Hepatic stellate cell (primary cell): Measurements from ENCODE around the gene MRRF.
"Not testable (repeated sequence)": the region's sequence is repeated elsewhere in the genome, so short reads cannot be mapped to it uniquely, and the experiment has no call there.

ENCODE experiments used
- DNase-seq: peaks from one replicate; pipeline ENCODE4 v3.0.0; 2011; ENCODE audit warnings: low spot score

Gene MRRF

DNA sequence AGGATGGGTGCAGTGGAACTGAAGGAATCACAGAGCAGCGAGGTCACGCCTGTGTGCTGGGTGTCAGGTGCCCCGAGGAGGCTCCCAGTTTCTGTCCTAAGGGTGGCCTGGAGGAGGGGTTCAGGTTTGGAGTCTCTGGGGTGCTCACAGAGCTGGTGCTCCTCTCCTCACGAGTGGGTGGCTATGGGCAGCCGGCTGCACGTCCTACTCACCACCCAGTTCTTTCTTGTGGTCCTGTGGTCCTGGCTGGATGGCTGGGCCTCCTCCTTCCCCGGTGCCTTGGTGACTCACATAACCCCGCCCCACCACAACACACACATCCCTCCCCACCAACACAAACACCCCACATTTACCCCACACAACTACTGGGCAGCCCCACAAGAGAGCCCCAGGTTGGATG, 96.2 kb downstream of the MRRF start:
- DNase-seq, result no peak

- not testable (repeated sequence) for DNase-seq
Measured at GRCh38 chr9:122363131-122363530, 98.4 kb downstream of the MRRF start.

DNA sequence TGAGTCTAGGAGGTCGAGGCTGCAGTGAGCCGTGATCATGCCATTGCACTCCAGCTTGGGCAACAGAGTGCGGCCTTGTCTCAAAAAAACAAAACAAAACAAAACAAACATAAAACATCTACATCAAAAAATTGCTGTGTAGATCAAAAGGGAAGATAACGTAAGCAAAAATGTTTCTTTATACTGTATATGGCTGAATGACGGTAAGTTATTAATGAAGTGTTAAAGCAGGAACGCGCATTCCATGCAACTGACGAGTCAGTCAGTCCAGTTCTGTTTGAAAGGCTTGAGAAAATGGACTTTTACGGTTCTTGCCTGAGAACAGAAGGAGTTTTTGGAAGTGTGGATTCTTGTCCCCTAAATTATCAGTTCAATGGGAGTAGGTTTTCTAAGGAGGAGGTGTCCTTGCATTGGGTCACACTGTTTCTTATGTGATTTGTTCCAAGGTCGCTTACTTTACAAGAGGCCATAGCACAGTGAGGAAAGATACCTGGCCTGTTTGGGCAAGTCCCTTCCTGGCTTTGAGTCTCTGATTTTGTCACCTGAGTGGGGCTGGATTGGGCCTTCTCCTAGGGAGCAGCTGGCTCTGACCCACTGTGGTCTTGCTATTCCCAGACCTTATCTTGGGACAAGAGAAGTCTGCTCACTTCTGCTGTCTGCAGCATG, 99.6 kb downstream of the MRRF start:
- DNase-seq, result no peak

DNA sequence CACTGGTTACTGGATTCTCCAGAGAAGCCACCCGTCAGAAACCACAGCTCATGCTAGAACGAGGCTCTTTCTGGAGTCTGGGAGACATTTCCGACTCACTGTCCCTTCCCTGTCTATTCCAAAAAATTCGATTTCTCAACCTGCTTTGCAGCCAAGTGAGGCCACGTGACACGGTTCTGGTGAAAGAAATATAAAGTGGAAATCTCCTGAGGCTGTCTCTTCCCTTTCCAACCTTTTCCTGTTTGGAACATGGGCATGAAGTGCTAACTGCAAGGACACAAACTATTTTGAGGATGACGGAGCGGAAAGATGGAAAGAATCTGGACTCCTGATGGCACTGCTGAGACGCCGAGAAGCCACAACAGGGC, 100.1 kb downstream of the MRRF start:
- no peak for DNase-seq

DNA sequence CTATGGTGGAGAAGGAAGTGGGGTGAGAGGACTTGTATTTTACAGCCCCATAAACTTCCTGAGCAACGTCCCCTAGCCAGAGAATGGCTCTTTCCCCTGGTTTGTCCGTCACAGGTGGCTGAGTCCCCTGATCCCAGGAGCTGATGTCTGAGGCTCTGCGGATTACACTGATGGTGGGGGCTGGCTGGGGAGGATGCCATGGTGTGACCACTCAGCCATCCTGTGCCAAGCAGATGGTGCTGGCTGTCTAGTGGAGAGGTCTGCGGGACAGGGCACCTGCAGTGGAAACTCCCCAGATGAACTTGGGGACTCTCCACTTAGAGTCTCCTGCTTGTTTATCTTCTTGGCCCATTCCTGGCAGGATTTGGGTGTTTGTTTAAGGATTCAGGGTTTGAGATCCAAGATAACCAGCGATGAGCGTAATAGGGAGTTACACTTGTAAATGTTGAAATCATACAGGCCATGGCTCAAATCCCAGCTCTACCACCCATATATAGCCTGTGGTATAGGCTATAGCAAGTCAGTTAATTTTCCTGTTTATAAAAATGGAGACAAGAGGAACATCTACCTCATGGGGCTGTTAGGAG, 101.5 kb downstream of the MRRF start:
- no peak for DNase-seq

GRCh38 chr9:122367065-122367464, 102.4 kb downstream of the MRRF start:
- DNase-seq, result no peak

DNA sequence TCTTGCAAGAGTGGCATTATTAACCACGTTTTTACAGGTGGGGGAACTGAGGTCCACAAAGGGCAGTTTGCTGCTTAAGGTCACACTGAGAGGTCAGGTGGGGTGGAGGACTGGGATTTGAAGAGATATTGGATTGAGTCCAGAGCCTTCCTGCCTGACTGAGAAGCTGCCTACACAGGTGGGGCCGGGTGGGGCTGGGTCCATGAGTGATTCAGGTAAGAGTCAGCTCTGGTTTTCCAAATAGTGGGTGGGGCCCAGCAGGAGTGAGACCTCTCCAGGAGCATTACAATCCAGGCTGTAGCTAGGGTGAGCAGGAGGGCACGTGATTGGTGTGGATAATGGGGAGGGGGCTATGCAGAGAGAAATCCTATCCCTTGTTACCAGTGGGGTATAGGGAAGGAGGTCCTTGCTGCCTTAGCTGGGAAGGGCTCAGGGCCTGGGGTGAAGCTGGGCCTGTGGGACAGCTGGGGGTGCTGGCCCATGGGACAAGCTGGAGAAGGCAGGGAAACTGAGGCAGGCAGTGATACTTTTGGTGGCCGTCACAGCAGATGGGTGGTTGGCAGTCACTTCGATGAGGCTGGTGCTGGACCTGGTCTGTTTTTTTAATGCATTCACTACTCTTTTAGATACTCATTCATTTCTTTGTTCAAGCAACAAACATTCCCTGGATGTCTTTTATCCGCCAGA, 103.2 kb downstream of the MRRF start:
- no peak for DNase-seq

GRCh38 chr9:122368642-122369041, 104.0 kb downstream of the MRRF start:
- no peak for DNase-seq

DNA sequence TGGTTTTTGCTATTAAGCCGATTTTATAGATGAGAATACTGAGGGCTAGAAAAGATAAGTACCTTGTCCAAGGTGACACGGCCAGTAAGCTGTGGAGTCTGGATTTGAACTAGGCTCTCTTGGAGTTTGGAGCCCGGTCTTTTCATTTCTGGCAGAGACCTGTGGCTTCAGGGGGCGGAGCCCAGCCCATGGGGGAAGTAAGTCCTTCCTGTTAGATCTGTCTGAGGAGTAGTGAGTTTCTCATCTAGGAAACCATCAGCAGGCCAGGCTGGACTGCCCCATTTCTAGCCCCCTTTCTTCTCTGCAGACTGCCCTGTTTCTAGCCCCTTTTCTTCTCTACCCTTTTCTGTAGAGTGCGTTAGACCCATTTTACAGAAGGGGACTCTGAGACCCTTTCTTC, 105.6 kb downstream of the MRRF start:
- no peak for DNase-seq

GRCh38 chr9:122370869-122371755, 106.4 kb downstream of the MRRF start, which contains the start of gene PTGS1:
Gene PTGS1 (plus strand): TSS chr9:122371024. CDS start chr9:122371085, 61 bp downstream.
- peak; percentile 74 for DNase-seq

DNA sequence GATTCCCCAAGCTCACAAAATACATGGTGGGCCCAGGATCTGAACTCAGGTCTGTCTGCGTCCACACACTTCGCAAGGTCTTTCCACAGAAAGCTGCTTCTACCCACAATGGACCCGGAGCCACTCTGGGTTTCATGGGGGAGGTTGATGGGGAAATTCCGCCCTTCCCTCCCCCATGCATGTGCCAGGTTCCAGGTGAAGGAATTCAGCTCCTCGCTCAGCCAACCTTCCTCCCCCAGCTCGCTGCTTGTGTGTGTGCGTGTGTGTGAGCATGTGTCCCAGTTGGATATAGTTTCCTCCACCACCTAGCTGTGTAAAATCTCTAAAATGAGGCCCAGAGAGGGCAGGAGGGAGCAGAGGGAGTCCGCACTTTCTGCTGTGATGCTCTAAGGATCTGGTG, 107.2 kb downstream of the MRRF start:
- no peak for DNase-seq

DNA sequence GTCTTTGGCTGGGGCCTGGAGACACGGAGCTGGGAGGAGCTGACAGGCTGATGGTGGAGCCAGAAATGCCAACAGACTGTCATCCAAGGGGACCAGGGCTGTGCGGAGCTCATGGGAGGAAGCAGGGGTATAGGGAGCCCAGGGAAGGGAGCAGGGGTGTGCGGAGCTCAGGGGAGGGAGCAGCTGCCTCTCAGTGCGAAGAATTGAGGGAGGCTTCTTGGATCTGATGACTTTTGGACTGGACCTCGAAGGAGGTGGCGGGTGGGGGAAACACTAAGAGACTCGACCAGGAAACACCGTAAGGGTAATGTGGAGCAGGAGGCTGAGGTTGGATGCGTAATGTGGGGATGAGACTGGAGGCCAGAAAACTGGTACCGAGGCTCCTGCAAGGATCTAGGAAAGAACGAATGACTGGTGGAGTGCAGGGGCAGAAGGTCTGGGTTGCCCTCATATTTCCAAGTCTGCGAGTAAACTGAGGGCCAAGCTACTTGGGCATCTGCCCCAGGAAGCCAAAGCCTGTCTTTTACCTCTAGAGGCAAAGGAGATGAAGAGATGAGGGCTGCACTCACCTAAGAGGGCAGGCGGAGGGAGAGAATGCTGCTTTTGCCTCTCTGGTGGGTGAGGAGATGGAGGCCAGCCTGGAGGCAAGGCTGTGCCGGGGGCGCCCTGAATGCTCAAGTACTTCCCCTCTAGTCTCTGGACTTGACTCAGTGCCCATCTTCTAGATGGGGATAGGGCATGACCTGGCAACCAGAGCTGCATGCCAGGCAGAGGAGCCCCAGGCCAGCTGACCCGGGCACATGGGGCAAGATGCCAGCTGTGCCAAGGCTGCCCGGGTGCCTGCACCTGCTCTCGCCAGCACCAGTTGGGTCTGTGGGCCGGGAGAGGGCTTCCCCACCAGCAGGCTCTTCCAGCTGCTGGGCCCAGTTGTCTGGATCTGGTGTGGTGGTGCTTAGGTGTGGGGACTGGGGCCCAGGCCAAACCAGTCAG, 108.5 kb downstream of the MRRF start:
- DNase-seq, result no peak

GRCh38 chr9:122374885-122375420, 110.3 kb downstream of the MRRF start:
- peak; percentile 93 for DNase-seq

DNA sequence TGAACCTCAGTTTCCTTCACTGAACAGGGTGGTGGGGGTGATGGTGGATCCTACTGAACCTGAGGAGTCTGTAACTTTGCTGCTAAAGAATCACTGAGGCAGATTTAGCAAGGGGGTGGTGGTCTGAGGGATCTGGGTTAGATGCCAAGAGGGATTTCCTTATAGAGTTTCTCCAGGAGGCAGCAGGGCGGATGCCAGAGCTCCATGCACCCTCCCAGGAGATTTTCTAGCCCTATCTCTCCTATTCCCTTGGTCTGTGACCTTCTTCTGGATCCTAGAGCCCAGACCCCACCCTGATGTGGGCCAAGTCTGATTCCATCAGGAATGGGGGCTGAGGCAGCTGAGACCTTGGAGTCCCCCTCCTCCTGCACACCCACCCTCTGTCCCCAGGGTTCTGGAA, 112.1 kb downstream of the MRRF start:
- DNase-seq, result no peak

DNA sequence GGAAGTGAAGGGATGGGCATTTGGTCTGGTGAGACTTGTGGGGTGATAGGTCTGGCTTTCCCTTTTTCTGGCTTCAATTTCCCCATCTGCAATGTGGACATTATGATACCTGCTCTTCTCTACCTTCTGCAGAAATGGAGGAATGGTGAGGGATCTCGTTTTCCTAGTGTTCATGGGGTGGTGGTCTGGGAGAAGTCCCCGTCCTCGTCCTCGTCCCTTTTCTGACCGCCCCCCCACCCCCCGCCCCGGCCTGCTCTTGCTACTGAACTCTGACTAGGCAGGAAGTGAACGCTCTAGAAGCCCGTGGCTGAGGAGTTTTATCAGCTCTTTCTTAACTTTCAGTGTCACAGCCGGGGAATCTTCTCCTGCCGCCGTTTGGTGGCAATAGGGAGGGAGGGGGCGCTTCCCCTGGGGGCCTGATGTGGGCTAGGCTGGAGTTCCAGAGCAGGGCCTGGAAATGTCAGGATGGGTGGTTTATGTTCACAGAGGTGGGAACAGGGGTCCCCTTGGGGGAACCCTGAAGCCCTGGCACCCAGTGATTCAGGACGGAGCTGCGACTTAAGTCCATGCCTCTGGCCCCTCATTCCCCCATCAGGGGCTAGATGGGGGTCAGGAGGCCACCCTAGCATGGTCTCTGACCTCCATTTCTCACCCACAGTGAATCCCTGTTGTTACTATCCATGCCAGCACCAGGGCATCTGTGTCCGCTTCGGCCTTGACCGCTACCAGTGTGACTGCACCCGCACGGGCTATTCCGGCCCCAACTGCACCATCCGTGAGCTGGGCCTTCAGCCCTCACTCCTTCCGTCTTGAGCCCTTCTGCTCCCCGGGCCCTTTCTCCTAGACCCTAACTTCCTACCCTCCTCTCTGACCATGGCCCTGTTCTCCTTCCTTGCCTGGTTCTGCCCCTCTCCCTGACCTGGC, 112.8 kb downstream of the MRRF start:
- no peak for DNase-seq

DNA sequence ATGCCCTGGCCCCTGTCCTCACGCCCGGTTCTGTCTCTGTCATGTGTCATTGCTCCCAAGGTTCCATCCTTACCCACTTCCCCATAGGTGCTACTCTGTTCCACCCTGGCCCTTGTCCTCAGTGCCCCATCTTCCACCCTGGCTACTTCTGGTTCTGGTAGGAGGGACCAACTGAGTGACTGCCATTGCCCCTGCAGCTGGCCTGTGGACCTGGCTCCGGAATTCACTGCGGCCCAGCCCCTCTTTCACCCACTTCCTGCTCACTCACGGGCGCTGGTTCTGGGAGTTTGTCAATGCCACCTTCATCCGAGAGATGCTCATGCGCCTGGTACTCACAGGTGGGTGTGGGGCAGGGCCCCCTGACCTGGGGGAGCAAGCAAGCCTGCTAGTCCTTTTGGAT, 113.6 kb downstream of the MRRF start:
- DNase-seq, result no peak

DNA sequence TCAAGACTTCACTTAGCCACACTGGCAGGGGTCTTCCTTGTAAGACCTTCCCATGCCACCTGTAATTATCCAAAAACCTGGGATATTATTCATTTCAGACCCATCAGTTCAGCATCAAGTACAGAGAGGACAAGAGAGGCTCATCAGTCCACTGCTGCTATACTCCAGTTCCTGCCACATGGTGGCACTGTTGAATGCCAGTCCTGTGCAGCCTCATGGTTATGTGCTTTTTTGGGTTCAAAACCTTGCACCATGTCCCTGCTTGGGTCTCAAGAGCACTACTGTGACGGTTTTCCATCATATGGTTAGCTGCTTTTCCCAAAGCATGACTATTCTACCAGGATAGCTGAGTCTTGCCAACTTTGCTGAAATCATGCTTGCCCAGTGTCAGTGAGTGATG, 114.7 kb downstream of the MRRF start:
- DNase-seq, result no peak

DNA sequence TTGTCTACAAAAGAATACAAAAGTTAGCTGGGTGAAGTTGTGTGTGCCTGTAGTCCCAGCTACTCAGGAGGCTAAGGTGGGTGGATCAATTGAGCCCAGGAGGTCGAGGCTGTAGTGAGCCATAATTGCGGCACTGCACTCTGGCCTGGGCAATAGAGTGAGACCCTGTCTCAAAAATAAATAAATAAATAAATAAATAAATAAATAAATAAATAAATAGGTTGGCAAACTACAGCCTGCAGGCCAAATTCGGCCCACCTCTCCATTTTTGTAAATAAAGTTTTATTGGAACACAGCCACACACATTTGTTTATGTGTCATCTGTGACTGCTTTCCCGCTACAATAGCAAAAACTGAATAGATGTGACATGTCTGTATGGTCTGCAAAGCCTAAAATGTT, 115.6 kb downstream of the MRRF start:
- DNase-seq, result no peak
